ENCODE data around the gene GOLGA6L2. TPM values are rescaled to one million over a fixed set of nuclear protein-coding genes. Genes with fewer than 3 reads are reported as not detected.
"Not testable (repeated sequence)": the region's sequence is repeated elsewhere in the genome, so short reads cannot be mapped to it uniquely, and the experiment has no call there.

GOLGA6L2 gene
- total RNA-seq, 2 donors from 2014 or later: not detected

DNA sequence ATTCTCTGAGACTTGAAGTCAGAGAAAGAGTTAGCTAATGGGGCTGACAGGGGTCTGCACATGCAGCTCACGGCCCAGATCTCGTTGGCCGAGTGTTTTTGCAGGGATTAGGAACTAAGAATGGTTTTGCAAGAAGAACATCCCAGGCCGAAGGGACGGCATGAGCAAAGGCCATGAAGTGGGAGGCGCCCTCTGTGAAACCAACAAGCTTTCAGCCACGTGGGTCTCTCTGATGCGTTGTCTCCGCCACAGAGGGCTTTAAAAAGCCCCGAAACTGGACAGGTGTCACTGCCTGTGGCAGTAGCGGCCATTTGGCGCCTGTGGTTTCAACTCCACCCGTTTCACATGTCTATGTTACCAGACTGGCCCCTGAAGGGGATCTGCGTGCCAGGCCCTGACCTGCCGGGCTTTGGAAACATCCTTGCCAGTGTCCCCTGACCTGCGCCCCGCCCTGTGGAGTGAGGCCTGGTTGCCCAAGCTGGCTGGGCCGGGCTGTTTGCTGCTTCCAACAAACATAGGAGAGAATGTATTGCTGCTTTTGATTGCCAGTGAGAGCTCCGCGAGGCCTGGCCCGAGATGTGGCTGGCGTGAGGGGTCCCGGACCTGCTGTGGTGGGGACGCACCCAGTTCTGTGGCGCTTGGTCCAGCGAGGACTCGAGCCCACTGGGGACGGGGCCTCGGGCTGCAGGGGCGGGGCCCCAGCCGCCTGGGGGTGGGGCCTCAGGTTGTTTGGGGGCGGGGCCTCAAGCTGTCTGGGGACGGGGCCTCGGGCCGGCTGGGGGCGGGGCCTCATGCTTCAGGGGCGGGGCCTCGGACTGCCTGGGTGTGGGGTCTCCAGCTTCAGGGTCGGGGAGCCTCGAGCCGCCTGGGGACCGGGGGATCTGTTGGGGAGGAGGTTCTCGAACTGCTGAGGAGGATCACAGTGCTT, 30.4 kb downstream of the GOLGA6L2 start:
- H3K4me3 Mint-ChIP-seq: no peak overlapping the region
- DNase-seq (no peak), ATAC-seq (replicated peaks in 1 of 2) (no peak)
- H3K4me1 Mint-ChIP-seq (ENCODE audit: low read depth): no peaks in the 10 kb centered on the region
- H3K9me3 Mint-ChIP-seq: no peaks in the 10 kb centered on the region
- no peaks in the 10 kb centered on the region for H3K27me3 Mint-ChIP-seq (ENCODE audit: low read depth)
- H3K36me3 Mint-ChIP-seq (ENCODE audit: insufficient read depth in 2 of 2): no peaks in the 10 kb centered on the region
- H3K27ac Mint-ChIP-seq: no peak overlapping the region

DNA sequence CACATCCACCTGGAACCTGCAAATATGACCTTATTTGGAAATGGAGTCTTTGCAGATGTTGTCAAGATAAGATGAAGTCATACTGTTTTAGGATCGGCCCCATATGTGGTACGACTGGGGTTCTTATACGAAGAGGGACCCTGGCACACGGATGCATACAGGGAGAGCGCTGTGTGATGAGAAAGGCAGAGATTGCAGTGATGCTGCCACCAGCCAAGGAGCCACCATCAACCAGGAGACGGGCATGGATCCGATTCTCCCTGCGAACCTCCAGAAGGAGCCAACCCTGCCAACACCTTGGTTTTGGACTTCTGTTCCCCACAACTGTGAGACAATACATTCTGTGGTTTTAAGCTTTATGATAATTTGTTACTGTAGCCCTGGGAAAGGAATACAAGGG, 31.2 kb downstream of the GOLGA6L2 start:
- not testable (repeated sequence) for H3K27me3 Mint-ChIP-seq (ENCODE audit: low read depth); H3K9me3 Mint-ChIP-seq; H3K36me3 Mint-ChIP-seq (ENCODE audit: insufficient read depth in 2 of 2); H3K4me3 Mint-ChIP-seq; H3K27ac Mint-ChIP-seq; H3K4me1 Mint-ChIP-seq (ENCODE audit: low read depth); ATAC-seq (replicated peaks in 1 of 2); DNase-seq

DNA sequence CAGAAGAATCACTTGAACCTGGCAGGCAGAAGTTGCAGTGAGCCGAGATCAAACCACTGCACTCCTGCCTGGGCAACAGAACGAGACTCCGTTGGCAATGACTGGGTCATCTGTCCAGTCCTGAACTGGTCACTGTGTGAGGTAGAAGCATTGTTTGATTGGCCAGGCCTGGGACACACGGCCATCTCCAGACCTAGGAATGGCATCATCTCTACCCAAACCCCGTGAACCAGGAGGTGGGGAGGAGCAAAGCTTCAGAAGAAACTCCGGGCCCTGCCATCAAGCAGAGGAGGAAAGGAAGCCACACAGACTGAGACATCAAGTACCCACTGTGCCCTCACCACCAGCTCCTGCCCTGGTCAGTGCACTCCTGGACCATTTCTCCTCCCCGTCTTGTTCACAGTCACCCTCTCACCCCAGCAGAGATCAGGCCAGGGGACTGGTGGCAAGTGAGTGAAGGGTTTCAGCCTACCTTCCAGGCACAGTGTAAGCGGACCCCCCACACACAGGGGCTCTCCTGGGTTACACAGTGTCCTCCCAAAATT, 31.6 kb downstream of the GOLGA6L2 start:
- no peak overlapping the region for H3K27ac Mint-ChIP-seq
- no peaks in the 10 kb centered on the region for H3K4me1 Mint-ChIP-seq (ENCODE audit: low read depth)
- H3K4me3 Mint-ChIP-seq: no peak overlapping the region
- H3K36me3 Mint-ChIP-seq (ENCODE audit: insufficient read depth in 2 of 2): no peaks in the 10 kb centered on the region
- ATAC-seq (replicated peaks in 1 of 2): no peak
- no peak for DNase-seq
- H3K27me3 Mint-ChIP-seq (ENCODE audit: low read depth): no peaks in the 10 kb centered on the region
- no peaks in the 10 kb centered on the region for H3K9me3 Mint-ChIP-seq

DNA sequence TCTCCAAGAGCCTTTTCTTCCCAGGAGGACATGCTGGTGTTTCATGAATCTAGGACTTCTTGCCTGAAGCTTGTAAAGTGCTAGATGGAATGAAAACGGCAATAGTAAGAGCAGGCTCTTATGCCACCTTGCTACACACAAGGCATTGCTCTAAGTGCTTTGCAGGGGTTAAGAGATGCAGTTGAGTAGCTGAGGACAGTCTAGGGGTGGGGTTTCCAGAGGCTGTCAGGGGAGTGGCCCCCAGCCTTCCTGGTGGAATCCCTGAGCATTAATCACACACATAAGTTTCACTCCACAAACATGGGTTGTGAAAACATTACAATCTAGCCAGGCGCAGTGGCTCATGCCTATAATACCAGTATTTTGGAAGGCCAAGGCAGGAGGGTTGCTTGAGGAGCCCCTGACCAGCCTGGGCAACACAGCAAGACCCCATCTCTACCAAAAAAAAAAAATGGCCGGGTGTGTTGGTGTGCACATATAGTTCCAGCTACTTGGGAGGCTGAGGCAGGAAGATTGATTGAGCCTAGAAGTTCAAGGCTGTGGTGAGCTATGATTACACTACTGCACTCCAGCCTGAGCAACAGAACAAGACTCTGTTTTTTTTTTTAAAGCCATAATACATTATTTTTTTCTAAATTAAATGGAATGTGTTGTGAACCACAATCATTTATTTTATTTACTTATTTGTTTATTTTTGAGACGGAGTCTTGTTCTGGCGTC, 34.0 kb downstream of the GOLGA6L2 start:
- not testable (repeated sequence) for H3K27ac Mint-ChIP-seq; H3K4me3 Mint-ChIP-seq; H3K27me3 Mint-ChIP-seq (ENCODE audit: low read depth); DNase-seq; H3K4me1 Mint-ChIP-seq (ENCODE audit: low read depth); ATAC-seq (replicated peaks in 1 of 2); H3K9me3 Mint-ChIP-seq; H3K36me3 Mint-ChIP-seq (ENCODE audit: insufficient read depth in 2 of 2)

- Mint-ChIP-seq H3K27me3 (ENCODE audit: low read depth) (no peaks in the 10 kb centered on the region), H3K9me3 (peaks cover 0 to 2% of the 10 kb centered on the region in 2 donors), H3K4me1 (ENCODE audit: low read depth) (no peaks in the 10 kb centered on the region), H3K27ac (no peak overlapping the region), H3K4me3 (no peak overlapping the region), H3K36me3 (ENCODE audit: insufficient read depth in 2 of 2) (no peaks in the 10 kb centered on the region)
- no peak for ATAC-seq (replicated peaks in 1 of 2)
- DNase-seq: no peak
These were observed 35.2 kb downstream of the GOLGA6L2 start for GRCh38 chr15:23411841-23412240.

- no peak overlapping the region for H3K4me3 Mint-ChIP-seq
- ATAC-seq (replicated peaks in 1 of 2) (no peak), DNase-seq (no peak)
- peaks cover 0 to 2% of the 10 kb centered on the region in 2 donors for H3K9me3 Mint-ChIP-seq
- no peaks in the 10 kb centered on the region for H3K27me3 Mint-ChIP-seq (ENCODE audit: low read depth)
- H3K27ac Mint-ChIP-seq: no peak overlapping the region
- no peaks in the 10 kb centered on the region for H3K4me1 Mint-ChIP-seq (ENCODE audit: low read depth)
- H3K36me3 Mint-ChIP-seq (ENCODE audit: insufficient read depth in 2 of 2): no peaks in the 10 kb centered on the region
These were observed 43.5 kb downstream of the GOLGA6L2 start for GRCh38 chr15:23403550-23403949.

- Mint-ChIP-seq H3K27ac (no peak overlapping the region), H3K4me3 (no peak overlapping the region), H3K36me3 (ENCODE audit: insufficient read depth in 2 of 2) (no peaks in the 10 kb centered on the region)
These were observed 44.5 kb downstream of the GOLGA6L2 start for GRCh38 chr15:23402544-23402943.

DNA sequence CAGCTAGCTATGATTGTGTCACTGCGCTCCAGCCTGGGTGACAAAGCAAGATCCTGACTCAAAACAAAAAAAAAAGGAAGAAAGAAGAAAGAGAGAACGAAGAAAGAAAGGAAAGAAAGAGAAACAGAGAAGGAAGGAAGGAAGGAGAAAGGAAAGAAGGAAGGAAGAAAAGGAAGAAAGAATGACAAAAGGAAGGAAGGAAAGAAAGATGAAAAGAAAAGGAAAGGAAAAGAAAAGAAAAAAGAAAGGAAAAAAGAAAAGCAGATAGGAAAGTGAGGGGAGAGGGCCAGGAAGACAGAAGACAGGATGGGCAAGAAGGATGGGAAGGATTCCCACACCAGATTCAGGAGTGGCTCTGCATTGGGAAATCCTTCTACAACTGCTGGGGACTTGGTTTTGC, 44.9 kb downstream of the GOLGA6L2 start:
- H3K4me1 Mint-ChIP-seq (ENCODE audit: low read depth): no peaks in the 10 kb centered on the region
- ATAC-seq (replicated peaks in 1 of 2): no peak
- no peak for DNase-seq
- H3K4me3 Mint-ChIP-seq: no peak overlapping the region
- peaks cover 0 to 2% of the 10 kb centered on the region in 2 donors for H3K9me3 Mint-ChIP-seq
- H3K27ac Mint-ChIP-seq: no peak overlapping the region
- H3K27me3 Mint-ChIP-seq (ENCODE audit: low read depth): no peaks in the 10 kb centered on the region
- no peaks in the 10 kb centered on the region for H3K36me3 Mint-ChIP-seq (ENCODE audit: insufficient read depth in 2 of 2)

More at GRCh38 chr15:23402544-23402943, 44.5 kb downstream of the GOLGA6L2 start:
- DNase-seq (no peak), ATAC-seq (replicated peaks in 1 of 2) (no peak)
- H3K9me3 Mint-ChIP-seq: peaks cover 0 to 2% of the 10 kb centered on the region in 2 donors
- H3K27me3 Mint-ChIP-seq (ENCODE audit: low read depth): no peaks in the 10 kb centered on the region
- H3K4me1 Mint-ChIP-seq (ENCODE audit: low read depth): no peaks in the 10 kb centered on the region

DNA sequence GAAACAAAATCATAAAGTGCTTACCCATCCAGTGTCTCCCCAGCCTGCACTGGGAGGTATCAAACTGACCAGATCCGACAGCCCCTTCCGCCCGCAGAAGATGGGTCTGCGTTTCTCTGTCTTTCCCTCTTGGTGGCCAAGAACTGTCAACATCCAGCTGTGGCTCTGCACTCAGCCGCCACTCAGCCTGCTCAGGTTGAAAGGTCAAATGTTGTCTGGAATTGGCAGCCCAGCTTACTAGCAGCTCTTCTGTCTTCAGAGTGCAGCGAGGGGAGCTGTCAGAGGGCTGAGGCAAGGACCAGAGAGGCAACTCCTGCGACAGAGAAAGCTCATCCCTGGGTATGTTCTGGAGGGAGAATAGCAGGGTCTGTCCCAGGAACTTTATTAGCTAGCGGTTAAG, 45.4 kb downstream of the GOLGA6L2 start:
- H3K4me3 Mint-ChIP-seq: no peak overlapping the region
- no peaks in the 10 kb centered on the region for H3K36me3 Mint-ChIP-seq (ENCODE audit: insufficient read depth in 2 of 2)
- no peaks in the 10 kb centered on the region for H3K27me3 Mint-ChIP-seq (ENCODE audit: low read depth)
- no peak for ATAC-seq (replicated peaks in 1 of 2)
- H3K4me1 Mint-ChIP-seq (ENCODE audit: low read depth): no peaks in the 10 kb centered on the region
- H3K9me3 Mint-ChIP-seq: no peaks in the 10 kb centered on the region
- no peak overlapping the region for H3K27ac Mint-ChIP-seq
- no peak for DNase-seq

DNA sequence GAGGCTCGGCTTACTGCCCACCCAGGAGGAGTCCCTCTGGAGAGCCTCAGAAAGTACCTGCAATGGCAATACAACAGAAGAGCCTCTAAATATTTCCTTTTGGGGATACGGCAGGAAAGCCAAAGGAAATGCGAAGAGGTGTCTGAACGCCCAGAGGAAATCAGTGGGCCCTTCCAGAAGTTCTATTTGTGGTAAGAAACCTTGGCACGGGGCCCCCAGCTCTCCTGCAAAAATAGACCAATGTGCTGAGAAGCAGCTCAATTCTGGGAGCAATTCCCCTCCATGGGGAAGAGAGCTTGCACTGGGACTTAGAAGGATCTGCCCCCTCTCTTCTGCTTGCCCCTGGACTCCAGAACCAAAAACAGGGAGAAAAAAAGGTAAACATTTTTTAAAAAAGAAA, 47.8 kb downstream of the GOLGA6L2 start:
- not testable (repeated sequence) for H3K27me3 Mint-ChIP-seq (ENCODE audit: low read depth)

GRCh38 chr15:23398357-23398756, 48.7 kb downstream of the GOLGA6L2 start:
- ATAC-seq (replicated peaks in 1 of 2); H3K4me1 Mint-ChIP-seq (ENCODE audit: low read depth); H3K27ac Mint-ChIP-seq; DNase-seq; H3K9me3 Mint-ChIP-seq; H3K27me3 Mint-ChIP-seq (ENCODE audit: low read depth); H3K36me3 Mint-ChIP-seq (ENCODE audit: insufficient read depth in 2 of 2); H3K4me3 Mint-ChIP-seq: not testable (repeated sequence)

More for the DNA sequence above, 47.8 kb downstream of the GOLGA6L2 start:
- DNase-seq; H3K4me3 Mint-ChIP-seq; H3K36me3 Mint-ChIP-seq (ENCODE audit: insufficient read depth in 2 of 2); H3K27ac Mint-ChIP-seq; ATAC-seq (replicated peaks in 1 of 2); H3K9me3 Mint-ChIP-seq; H3K4me1 Mint-ChIP-seq (ENCODE audit: low read depth): not testable (repeated sequence)

GRCh38 chr15:23397779-23398178, 49.3 kb downstream of the GOLGA6L2 start:
- Mint-ChIP-seq H3K27me3 (ENCODE audit: low read depth) (no peaks in the 10 kb centered on the region), H3K4me1 (ENCODE audit: low read depth) (no peaks in the 10 kb centered on the region)

DNA sequence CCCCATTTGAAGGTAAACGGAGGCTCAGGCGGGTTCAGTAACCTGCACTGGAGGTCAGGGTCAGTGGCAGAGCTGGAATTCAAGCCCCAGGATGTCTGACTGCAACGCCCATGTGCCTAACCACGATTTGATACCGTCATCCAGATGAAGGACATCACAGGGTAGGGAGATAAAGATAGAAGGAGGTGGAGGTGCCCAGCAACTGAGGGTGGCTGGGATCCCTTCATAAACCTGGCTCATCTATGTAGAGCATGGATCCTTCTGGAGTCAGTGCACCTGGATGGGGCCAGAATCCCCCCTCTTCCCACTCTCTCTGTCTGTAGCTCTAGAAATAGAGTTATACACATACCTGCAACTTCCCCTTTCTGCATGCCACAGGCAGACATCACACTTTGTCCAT, 51.2 kb downstream of the GOLGA6L2 start:
- Mint-ChIP-seq H3K36me3 (ENCODE audit: insufficient read depth in 2 of 2) (no peaks in the 10 kb centered on the region), H3K4me1 (ENCODE audit: low read depth) (no peaks in the 10 kb centered on the region), H3K9me3 (no peaks in the 10 kb centered on the region), H3K27me3 (ENCODE audit: low read depth) (no peaks in the 10 kb centered on the region), H3K4me3 (no peak overlapping the region), H3K27ac (no peak overlapping the region)
- no peak for ATAC-seq (replicated peaks in 1 of 2)
- no peak for DNase-seq

More at GRCh38 chr15:23397779-23398178, 49.3 kb downstream of the GOLGA6L2 start:
- no peaks in the 10 kb centered on the region for H3K9me3 Mint-ChIP-seq
- H3K36me3 Mint-ChIP-seq (ENCODE audit: insufficient read depth in 2 of 2): no peaks in the 10 kb centered on the region
- ATAC-seq (replicated peaks in 1 of 2) (no peak), DNase-seq (no peak)
- H3K4me3 Mint-ChIP-seq: no peak overlapping the region
- H3K27ac Mint-ChIP-seq: no peak overlapping the region
